Natural killer cell treated with Interleukin-12 subunit alpha and Interleukin-12 subunit beta and Interleukin-15 and Interleukin-18, amount 100 ng/mL, for 72 hours (primary cell): Measurements from ENCODE around the gene BHLHA9. TPM values are rescaled to one million over a fixed set of nuclear protein-coding genes. Genes with fewer than 3 reads are reported as not detected.

Source experiments
- ATAC-seq, 2 donors: fragments of 150-1000 bp; cut with Tn5 transposase in 1 of 2; sonication (Bioruptor Pico), chemical (Tn5 transposase) in 1 of 2; 2 replicates each; pipeline ENCODE4 v1.10.0; 2021
- DNase-seq: peaks from one replicate; pipeline ENCODE4 v3.0.0; 2022; ENCODE audit warnings: low spot score
- H3K27ac Mint-ChIP-seq, 2 donors: 1 replicate in 1 of 2; 2 replicates in 1 of 2; pipeline ENCODE4 v1.8.0; 2022; ENCODE audit warnings: mixed read lengths in 2 of 2, mild to moderate bottlenecking in 1 of 2, moderate library complexity in 1 of 2
- H3K27me3 Mint-ChIP-seq, 2 donors: 1 replicate in 1 of 2; 2 replicates in 1 of 2; pipeline ENCODE4 v1.8.0; 2022; ENCODE audit warnings: mixed read lengths in 2 of 2
- H3K36me3 Mint-ChIP-seq: one replicate; pipeline ENCODE4 v1.8.0; 2022; ENCODE audit warnings: mixed read lengths
- H3K4me1 Mint-ChIP-seq, 2 donors: 1 replicate in 1 of 2; 2 replicates in 1 of 2; pipeline ENCODE4 v1.8.0; 2022; ENCODE audit warnings: low read depth in 2 of 2, mixed read lengths in 2 of 2, mild to moderate bottlenecking in 1 of 2
- H3K4me3 Mint-ChIP-seq: one replicate; pipeline ENCODE4 v1.8.0; 2022; ENCODE audit warnings: mixed read lengths
- H3K9me3 Mint-ChIP-seq: 2 replicates; pipeline ENCODE4 v1.8.0; 2022; ENCODE audit warnings: mixed read lengths
- total RNA-seq, 2 donors: library from RNA; stranded (reverse); gene quantifications; one replicate each; pipeline ENCODE4 v1.2.3, GENCODE V29; 2022

The BHLHA9 gene
- total RNA-seq, 2 donors from 2014 or later: not detected

DNA sequence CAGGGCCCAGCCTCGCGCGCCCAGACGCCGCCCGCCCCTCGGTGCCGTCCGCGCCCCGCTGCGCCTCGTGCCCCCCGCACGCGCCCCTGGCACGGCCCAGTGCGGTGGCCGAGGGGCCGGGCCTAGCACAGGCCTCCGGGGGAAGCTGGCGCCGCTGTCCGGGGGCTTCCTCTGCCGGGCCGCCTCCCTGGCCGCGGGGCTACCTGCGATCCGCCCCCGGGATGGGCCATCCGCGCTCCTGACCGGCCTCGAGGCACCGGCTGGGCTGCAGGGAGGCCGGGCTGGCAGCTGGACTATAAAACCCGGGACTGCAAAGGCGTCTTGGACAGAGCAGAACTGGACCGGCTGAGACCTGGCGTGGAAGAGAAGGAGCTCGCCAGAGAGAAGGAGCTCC, 783 bp downstream of the BHLHA9 start:
- Mint-ChIP-seq H3K4me1 (peaks cover 13 to 17% of the 10 kb centered on the region in 2 donors), H3K27me3 (peaks cover 7 to 11% of the 10 kb centered on the region in 2 donors), H3K27ac (no peak overlapping the region), H3K36me3 (no peaks in the 10 kb centered on the region), H3K9me3 (no peaks in the 10 kb centered on the region), H3K4me3 (no peak overlapping the region)
- DNase-seq (no peak), ATAC-seq (no peak)

DNA sequence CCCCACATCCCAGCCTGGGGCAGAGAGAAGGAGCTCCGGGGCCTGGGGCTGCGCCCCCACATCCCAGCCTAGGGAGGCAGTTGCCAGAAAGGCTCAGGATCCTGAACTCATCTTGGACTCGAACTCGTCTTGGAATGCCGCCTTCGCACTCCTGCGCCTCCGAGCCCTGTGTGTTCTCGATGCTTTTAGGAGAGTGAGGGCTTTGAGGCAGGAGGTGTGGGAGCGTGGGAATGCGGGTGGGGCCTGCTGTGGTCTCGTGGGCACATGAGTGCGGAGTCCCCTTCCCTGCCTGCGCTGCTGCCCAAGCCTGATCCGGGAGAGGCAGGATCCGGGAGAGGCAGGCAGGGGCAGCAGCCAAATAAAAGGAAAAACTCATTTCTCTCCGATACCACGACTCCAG, 1.2 kb downstream of the BHLHA9 start:
- Mint-ChIP-seq H3K9me3 (no peaks in the 10 kb centered on the region), H3K27me3 (peaks cover 7 to 11% of the 10 kb centered on the region in 2 donors), H3K4me3 (no peak overlapping the region), H3K27ac (no peak overlapping the region), H3K4me1 (peaks cover 13 to 19% of the 10 kb centered on the region in 2 donors), H3K36me3 (no peaks in the 10 kb centered on the region)
- ATAC-seq (no peak), DNase-seq (no peak)

DNA sequence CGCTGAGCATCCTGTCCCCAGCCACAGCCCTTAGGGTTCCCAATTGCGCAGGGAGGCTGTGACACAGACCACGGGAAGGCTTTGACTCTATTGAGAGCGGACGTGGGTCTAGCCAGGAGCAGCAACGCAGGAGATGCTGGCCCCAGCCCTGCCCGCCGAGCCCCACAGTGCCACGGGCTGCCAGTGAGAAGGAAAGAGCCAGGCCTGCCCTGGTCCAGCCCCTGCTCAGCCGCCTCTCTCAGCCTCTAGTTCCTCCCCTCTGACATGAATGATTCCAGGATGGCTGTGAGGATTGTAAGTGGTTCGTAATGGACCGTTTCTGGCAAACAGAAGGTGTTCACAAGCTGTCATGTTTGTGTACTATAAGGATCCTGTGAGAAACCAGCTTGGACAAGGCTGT, 2.5 kb downstream of the BHLHA9 start:
- H3K4me1 Mint-ChIP-seq: peaks cover 8 to 13% of the 10 kb centered on the region in 2 donors
- no peak overlapping the region for H3K27ac Mint-ChIP-seq
- no peak overlapping the region for H3K4me3 Mint-ChIP-seq
- H3K9me3 Mint-ChIP-seq: no peaks in the 10 kb centered on the region
- DNase-seq: no peak
- H3K27me3 Mint-ChIP-seq: peaks cover 7 to 11% of the 10 kb centered on the region in 2 donors
- H3K36me3 Mint-ChIP-seq: no peaks in the 10 kb centered on the region
- no peak for ATAC-seq

DNA sequence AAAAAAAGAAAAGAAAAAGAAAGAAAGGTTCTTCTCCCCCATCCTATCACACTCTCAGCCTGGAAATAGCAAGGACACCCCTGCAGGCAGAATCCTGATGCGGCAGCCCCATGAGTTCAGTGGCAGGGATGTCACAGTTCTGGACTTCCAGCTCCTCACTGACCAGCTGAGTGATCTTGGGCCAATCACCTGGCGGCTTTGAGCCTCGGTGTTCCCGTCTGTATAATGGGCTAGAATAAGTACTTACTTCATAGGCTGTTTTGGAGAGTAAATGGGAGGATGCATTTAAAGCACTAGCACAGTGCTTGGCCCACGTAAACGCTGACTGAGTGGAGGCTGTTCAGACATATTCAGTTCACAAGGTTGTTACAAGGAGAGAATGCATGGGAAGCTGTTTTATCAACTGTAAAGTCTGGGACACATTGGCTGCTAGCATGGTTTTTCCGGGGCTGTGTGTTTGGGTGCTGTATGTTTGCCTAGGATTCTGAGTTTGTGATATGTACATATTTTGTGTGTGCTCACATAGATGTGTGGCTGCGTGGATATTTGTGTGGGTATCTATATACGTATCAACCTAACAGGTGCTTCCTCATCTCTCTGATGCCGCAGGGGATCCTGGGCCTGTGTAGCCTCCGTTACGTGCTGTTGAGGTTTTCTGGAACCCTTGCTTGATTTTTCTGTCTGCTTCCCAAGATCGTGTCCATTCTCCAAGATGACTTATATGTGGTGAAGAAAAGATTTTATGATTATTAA, 3.4 kb downstream of the BHLHA9 start:
- H3K4me3 Mint-ChIP-seq: no peak overlapping the region
- ATAC-seq: no peak

DNA sequence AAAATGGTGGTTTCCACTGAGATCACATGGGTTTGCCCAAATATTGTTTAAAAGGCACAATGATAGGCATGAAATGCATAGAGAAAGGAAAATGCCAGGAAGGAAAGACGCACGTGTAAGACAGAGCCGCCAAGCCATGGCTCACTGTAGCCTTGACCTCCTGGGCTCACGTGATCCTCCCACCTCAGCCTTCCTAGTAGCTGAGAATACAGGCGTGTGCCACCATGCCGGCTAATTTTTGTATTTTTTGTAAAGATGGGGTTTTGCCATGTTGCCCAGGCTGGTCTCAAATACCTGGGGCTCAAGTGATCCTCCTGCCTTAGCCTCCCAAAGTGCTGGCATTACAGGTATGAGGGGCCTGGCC, 4.0 kb downstream of the BHLHA9 start:
- Mint-ChIP-seq H3K27ac (no peak overlapping the region), H3K9me3 (no peaks in the 10 kb centered on the region), H3K4me3 (no peak overlapping the region), H3K36me3 (no peaks in the 10 kb centered on the region), H3K27me3 (peaks cover 7 to 11% of the 10 kb centered on the region in 2 donors), H3K4me1 (peaks cover 6 to 12% of the 10 kb centered on the region in 2 donors)
- ATAC-seq (no peak), DNase-seq (no peak)

More for the DNA sequence above, 3.4 kb downstream of the BHLHA9 start:
- H3K27me3 Mint-ChIP-seq: peaks cover 7 to 11% of the 10 kb centered on the region in 2 donors
- DNase-seq: no peak
- H3K4me1 Mint-ChIP-seq: peaks cover 6 to 12% of the 10 kb centered on the region in 2 donors
- no peak overlapping the region for H3K27ac Mint-ChIP-seq
- no peaks in the 10 kb centered on the region for H3K9me3 Mint-ChIP-seq
- H3K36me3 Mint-ChIP-seq: no peaks in the 10 kb centered on the region

DNA sequence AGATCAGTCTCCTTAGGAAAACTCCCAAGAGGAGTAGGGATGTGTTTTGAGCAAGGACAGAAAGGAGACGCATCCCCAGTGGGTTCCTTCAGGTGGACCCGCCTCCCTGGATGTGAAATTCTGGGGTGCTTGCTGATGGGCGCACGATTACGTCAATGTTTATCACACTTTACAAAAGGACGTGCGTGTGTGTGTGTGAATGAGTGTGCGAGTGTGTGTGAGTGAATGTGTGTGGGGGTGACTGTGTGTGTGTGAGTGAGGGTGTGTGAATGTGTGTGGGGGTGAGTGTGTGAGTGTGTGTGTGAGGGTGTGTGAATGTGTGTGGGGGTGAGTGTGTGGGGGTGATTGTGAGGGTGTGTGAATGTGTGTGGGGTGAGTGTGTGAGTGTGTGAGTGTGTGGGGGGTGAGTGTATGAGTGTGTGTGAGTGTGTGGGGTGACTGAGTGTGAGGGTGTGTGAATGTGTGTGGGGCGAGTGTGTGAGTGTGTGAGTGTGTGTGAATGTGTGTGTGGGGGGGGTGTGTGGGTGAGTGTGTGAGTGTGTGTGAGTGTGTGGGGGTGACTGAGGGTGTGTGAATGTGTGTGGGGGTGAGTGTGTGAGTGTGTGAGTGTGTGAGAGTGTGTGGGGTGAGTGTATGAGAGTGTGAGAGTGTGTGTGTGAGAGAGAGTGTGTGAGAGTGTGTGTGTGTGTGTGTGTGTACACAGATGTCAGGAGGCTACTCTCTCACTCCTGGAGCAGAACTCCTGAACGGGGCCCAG, 5.1 kb downstream of the BHLHA9 start:
- peak overlapping the region; percentile 50 for H3K4me3 Mint-ChIP-seq
- H3K27ac Mint-ChIP-seq: peak overlapping the region; percentile 39 to 63

DNA sequence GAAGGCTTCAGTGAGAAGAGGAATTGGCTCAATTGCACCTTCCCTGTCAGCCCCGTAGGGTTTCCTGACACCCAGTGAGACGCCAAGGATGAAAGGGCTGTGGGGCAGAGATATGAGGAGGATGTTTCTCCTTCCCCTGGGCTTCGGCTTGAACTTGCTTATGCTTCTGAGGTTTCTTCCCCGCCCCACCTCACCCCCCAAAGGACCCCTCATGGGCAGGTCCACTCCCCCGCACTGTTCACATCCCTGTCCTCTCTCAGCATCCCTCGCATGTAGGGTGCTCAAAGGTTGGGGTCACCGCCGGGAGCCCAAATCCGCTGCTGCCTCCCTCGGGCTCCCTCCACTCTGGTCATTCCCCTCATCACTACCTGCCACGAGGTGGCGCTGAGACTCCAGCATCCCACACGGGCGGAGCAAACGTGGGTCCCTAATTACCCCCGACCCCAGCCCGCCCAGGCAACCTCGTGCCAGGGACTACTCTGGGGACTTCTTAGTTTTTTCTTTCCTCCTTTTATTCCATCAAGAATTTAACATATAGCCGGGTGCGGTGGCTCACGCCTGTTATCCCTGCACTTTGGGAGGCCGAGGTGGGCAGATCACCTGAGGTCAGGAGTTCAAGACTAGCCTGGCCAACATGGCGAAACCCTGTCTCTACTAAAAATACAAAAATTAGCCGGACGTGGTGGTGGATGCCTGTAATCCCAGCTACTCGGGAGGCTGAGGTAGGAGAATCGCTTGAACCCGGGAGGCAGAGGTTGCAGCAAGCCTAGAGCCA, 5.9 kb downstream of the BHLHA9 start:
- DNase-seq: peak; percentile 74
- Mint-ChIP-seq H3K36me3 (no peaks in the 10 kb centered on the region), H3K27me3 (peaks cover 7 to 11% of the 10 kb centered on the region in 2 donors), H3K4me3 (peak overlapping the region; percentile 28), H3K4me1 (peaks cover 6 to 12% of the 10 kb centered on the region in 2 donors), H3K27ac (no peak overlapping the region), H3K9me3 (no peaks in the 10 kb centered on the region)
- peak; percentile 78 to 86 for ATAC-seq

More for the DNA sequence above, 5.1 kb downstream of the BHLHA9 start:
- Mint-ChIP-seq H3K27me3 (peaks cover 7 to 11% of the 10 kb centered on the region in 2 donors), H3K4me1 (peaks cover 6 to 12% of the 10 kb centered on the region in 2 donors), H3K9me3 (no peaks in the 10 kb centered on the region), H3K36me3 (no peaks in the 10 kb centered on the region)
- DNase-seq (no peak), ATAC-seq (no peak)

DNA sequence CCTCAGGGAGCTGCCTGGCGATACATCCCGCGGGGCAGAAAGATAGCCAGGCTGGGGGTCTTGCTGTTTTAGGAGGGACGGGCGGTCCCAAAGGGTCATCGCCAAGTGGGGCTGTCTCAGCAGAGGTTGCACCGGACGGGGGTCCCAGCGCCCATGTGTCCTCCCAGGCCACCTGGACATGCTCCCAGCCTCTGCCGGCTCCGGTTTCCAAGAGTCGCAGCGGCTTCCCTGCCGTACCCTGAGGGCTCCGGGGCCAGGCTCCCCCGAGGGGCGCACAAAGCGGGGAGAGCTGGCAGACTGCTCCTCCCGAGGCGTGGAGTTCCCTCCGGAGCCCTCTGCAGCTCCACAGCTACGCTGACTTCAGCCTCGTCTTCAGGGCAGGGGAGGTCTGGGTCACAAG, 10.4 kb downstream of the BHLHA9 start:
- peaks cover 0 to under 1% of the 10 kb centered on the region in 2 donors for H3K27me3 Mint-ChIP-seq
- H3K4me3 Mint-ChIP-seq: no peak overlapping the region
- no peak overlapping the region for H3K27ac Mint-ChIP-seq
- no peak for DNase-seq
- no peaks in the 10 kb centered on the region for H3K36me3 Mint-ChIP-seq
- peaks cover under 1 to 7% of the 10 kb centered on the region in 2 donors for H3K4me1 Mint-ChIP-seq
- H3K9me3 Mint-ChIP-seq: no peaks in the 10 kb centered on the region
- ATAC-seq: no peak

DNA sequence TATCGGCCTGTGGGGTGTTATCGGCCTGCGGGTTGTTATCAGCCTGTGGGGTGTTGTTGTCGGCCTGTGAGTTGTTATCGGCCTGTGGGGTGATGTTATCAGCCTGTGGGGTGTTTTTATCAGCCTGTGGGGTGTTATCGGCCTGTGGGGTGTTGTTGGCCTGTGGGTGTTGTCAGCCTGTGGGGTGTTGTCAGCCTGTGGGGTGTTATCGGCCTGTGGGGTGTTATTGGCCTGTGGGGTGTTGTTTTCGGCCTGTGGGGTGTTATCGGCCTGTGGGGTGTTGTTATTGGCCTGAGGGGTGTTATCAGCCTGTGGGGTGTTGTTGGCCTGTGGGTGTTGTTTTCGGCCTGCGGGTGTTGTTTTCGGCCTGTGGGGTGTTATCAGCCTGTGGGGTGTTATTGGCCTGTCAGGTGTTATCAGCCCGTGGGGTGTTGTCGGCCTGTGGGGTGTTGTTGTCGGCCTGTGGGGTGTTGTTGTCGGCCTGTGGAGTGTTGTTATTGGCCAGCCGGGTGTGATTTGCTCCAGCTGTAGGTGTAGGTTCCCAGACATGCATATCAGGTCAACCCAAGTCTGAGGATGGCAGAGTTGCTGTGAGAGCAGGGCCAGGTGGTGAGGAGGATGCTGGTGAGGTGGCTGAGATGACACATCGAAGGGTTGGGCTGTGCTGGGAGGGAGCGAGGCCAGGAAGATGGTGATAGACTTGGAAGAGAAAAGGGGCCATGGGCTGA, 16.3 kb downstream of the BHLHA9 start:
- Mint-ChIP-seq H3K27me3 (no peaks in the 10 kb centered on the region), H3K4me3 (peak overlapping the region; percentile 52), H3K4me1 (peaks cover 29 to 38% of the 10 kb centered on the region in 2 donors), H3K27ac (peak overlapping the region; percentile 59 to 64), H3K9me3 (peaks cover 4% of the 10 kb centered on the region), H3K36me3 (peaks cover 10% of the 10 kb centered on the region)
- no peak for DNase-seq
- peak; percentile 56 to 57 for ATAC-seq

DNA sequence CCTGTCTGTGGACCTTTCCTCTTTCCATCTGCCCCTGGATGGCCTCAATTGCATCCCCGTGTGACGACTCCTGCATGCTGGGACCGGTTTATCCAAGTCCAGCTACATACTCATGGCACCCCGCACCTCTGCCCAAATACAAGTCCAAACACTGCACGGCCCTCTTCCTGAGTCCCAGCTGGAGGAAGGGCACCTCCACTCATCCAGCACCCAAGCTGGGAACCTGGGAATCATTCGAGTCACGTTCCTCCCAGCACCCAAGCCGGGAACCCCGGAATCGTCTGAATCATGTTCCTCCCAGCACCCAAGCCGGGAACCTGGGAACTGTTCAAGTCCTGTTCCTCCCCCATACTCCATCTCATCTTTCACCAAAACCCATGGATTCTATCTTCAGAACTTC, 19.5 kb downstream of the BHLHA9 start:
- H3K9me3 Mint-ChIP-seq: peaks cover 8% of the 10 kb centered on the region
- no peak overlapping the region for H3K4me3 Mint-ChIP-seq
- ATAC-seq: no peak
- H3K36me3 Mint-ChIP-seq: peaks cover 19% of the 10 kb centered on the region
- peak overlapping the region; percentile 64 to 98 for H3K27ac Mint-ChIP-seq
- no peaks in the 10 kb centered on the region for H3K27me3 Mint-ChIP-seq
- peaks cover 56 to 59% of the 10 kb centered on the region in 2 donors for H3K4me1 Mint-ChIP-seq
- DNase-seq: no peak

DNA sequence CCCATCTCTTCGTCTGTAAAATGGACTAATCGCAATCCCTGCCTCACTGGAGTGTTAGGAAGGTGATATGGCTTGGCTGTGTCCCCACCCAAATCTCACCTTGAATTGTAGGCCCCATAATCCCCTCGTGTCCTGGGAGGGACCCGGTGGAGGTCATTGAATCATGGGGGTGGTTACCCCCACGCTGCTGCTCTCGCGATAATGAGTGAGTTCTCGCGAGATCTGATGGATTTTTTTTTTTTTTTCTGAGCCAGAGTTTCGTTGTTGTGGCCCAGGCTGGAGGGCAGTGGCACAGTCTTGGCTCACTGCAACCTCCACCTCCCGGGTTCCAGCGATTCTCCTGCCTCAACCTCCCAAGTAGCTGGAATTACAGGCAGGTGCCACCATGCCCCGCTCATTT, 20.4 kb downstream of the BHLHA9 start:
- Mint-ChIP-seq H3K36me3 (peaks cover 19% of the 10 kb centered on the region), H3K27me3 (no peaks in the 10 kb centered on the region), H3K9me3 (peaks cover 8% of the 10 kb centered on the region), H3K4me3 (no peak overlapping the region), H3K4me1 (peaks cover 57 to 62% of the 10 kb centered on the region in 2 donors), H3K27ac (peak overlapping the region; percentile 19 to 98)
- ATAC-seq: no peak
- no peak for DNase-seq

DNA sequence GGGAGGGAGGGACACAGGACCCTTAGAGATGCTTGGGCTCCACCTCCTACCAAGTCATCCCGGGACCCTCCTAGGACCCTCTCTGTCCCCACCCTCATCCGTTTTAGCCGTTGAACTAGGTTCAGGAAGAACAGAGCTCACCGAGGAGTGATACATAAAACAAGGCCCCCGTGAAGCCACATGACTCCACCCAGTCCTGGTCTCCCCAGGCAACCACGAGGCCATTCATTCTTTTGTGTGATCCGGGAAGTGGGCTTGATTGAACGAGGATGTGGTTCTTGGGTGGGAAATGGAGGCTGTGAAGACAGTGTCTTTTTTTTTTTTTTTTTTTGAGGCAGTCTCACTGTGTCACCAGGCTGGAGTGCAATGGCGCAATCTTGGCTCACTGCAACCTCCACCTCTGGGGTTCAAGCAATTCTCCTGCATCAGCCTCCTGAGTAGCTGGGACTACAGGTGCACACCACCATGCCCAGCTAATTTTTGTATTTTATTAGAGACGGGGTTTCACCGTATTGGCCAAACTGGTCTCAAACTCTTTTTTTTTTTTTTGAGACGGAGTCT, 24.0 kb downstream of the BHLHA9 start:
- H3K4me3 Mint-ChIP-seq: peak overlapping the region; percentile 82
- peaks cover 4% of the 10 kb centered on the region for H3K9me3 Mint-ChIP-seq
- peaks cover 10% of the 10 kb centered on the region for H3K36me3 Mint-ChIP-seq
- H3K4me1 Mint-ChIP-seq: peaks cover 46 to 54% of the 10 kb centered on the region in 2 donors
- peak overlapping the region; percentile 96 to 98 for H3K27ac Mint-ChIP-seq
- ATAC-seq (peak; percentile 98), DNase-seq (peak; percentile 96)
- no peaks in the 10 kb centered on the region for H3K27me3 Mint-ChIP-seq

DNA sequence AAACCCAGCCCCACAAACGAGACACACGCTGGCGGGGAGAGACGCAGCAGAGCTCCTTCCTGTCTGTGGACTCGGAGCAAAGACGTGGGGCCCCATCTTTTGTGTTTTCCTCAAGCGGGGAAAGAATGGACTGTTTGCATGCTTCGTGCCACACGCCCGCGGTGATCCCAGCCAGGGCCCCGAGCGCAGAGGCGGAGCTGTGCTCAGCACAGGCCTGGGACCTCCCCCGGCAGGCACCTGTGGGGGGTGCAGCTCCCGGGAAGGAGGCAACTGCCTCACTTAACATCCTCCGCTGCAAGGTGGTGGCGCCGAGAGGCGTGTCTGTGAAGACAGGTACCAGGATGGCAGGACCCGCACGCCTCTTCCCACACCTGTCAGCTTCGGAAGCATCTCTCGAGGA, 28.4 kb downstream of the BHLHA9 start:
- Mint-ChIP-seq H3K27ac (no peak overlapping the region), H3K27me3 (no peaks in the 10 kb centered on the region), H3K4me1 (peaks cover 19 to 31% of the 10 kb centered on the region in 2 donors), H3K4me3 (no peak overlapping the region), H3K9me3 (peaks cover under 1% of the 10 kb centered on the region), H3K36me3 (peaks cover 6% of the 10 kb centered on the region)
- no peak for ATAC-seq
- no peak for DNase-seq
